ENCODE data around the gene THAP7.

Gene THAP7

GRCh38 chr22:20964090-20964798, 37.7 kb downstream of the THAP7 start:
- Histone ChIP-seq H3K4me1 (ENCODE audit: control insufficient read depth in 1 of 2, insufficient read depth in 1 of 2, low read depth in 1 of 2, low read length in 1 of 2) (peaks cover 6 to 18% of the 10 kb centered on the region in 2 experiments), H3K27ac (no peak overlapping the region), H3K36me3 (no peaks in the 10 kb centered on the region), H3K4me3 (ENCODE audit: low read depth in 1 of 2, low read length in 1 of 2) (no peak overlapping the region), H3K27me3 (peaks cover 37% of the 10 kb centered on the region), H3K9me3 (no peaks in the 10 kb centered on the region)
- TF ChIP-seq, protein P1, sequence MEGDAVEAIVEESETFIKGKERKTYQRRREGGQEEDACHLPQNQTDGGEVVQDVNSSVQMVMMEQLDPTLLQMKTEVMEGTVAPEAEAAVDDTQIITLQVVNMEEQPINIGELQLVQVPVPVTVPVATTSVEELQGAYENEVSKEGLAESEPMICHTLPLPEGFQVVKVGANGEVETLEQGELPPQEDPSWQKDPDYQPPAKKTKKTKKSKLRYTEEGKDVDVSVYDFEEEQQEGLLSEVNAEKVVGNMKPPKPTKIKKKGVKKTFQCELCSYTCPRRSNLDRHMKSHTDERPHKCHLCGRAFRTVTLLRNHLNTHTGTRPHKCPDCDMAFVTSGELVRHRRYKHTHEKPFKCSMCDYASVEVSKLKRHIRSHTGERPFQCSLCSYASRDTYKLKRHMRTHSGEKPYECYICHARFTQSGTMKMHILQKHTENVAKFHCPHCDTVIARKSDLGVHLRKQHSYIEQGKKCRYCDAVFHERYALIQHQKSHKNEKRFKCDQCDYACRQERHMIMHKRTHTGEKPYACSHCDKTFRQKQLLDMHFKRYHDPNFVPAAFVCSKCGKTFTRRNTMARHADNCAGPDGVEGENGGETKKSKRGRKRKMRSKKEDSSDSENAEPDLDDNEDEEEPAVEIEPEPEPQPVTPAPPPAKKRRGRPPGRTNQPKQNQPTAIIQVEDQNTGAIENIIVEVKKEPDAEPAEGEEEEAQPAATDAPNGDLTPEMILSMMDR (IDR thresholded peaks at IDR 0.05), result no peak

DNA sequence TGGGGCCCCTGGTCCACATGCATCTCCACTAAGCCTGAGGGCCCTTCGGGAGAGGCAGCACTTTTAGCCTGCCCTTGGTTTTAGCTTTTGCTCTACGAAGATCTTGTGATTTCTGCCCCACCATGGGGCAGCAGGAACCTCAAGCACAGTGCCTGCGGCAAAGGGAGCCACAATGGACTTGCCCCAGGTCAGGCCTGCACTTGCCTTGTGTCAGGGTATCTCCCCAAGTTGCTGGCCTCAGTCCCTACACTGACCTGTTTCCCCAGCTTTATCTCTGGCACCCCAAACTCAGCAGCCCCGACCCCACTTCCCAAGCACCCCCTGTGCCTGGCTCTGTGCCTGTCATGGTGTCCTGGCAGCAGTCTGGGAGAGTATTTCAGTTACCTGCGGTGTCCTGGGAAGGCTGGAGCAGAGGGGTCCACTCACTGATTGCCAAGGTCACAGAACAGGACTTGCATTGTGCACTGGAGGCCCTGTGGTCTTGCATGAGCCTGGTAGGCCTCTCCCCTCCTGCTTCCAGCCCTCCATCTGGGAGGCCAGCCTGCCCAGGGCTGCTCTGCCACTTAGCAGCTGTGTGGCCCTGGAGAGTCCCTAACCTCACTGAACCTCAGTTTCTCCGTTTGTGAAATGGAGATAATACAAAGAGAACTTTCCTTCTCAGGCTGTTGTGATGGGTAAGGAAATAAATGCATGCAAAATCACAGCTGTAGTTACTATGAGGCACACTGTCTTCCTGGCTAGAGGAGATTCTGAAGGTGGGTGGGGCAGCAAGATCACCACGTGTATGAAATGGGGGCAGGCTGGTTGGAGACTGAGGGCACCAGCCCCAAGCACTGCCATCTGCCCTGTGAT, 38.5 kb downstream of the THAP7 start:
- TF ChIP-seq, protein P1 (IDR thresholded peaks at IDR 0.05), result no peak
- H3K27me3 ChIP-seq, result peaks cover 37% of the 10 kb centered on the region
- H3K4me3 ChIP-seq (ENCODE audit: low read depth in 1 of 2, low read length in 1 of 2), result no peak overlapping the region
- no peak overlapping the region for H3K27ac ChIP-seq
- H3K36me3 ChIP-seq, result no peaks in the 10 kb centered on the region
- no peaks in the 10 kb centered on the region for H3K9me3 ChIP-seq
- peaks cover 5 to 15% of the 10 kb centered on the region in 2 experiments for H3K4me1 ChIP-seq (ENCODE audit: control insufficient read depth in 1 of 2, insufficient read depth in 1 of 2, low read depth in 1 of 2, low read length in 1 of 2)

- Histone ChIP-seq H3K4me3 (ENCODE audit: low read depth in 1 of 2, low read length in 1 of 2) (no peak overlapping the region), H3K36me3 (no peaks in the 10 kb centered on the region), H3K27me3 (peaks cover 37% of the 10 kb centered on the region), H3K27ac (no peak overlapping the region), H3K9me3 (no peaks in the 10 kb centered on the region), H3K4me1 (ENCODE audit: control insufficient read depth in 1 of 2, insufficient read depth in 1 of 2, low read depth in 1 of 2, low read length in 1 of 2) (peaks cover 7 to 17% of the 10 kb centered on the region in 2 experiments)
- TF ChIP-seq, protein P1 (IDR thresholded peaks at IDR 0.05), result no peak
Measured at GRCh38 chr22:20962491-20962945, 39.4 kb downstream of the THAP7 start.

DNA sequence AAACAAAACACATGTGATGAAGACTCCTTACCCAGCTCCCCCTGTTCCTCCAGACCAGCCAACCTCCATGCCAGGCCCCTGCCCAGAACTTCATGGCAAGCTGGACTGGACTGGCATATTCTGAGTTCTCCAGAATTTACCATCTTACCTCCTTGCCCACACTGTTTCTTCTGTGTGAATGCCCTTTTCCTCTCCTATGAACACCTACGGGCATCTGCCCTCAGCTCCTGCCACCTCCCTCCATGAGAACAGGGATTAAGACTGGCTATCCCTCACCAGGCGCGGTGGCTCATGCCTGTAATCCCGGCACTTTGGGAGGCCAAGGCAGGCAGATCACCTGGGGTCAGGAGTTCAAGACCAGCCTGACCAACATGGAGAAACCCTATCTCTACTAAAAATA, 41.3 kb downstream of the THAP7 start:
- no peaks in the 10 kb centered on the region for H3K9me3 ChIP-seq
- H3K27ac ChIP-seq, result no peak overlapping the region
- TF ChIP-seq, protein P1 (IDR thresholded peaks at IDR 0.05), result no peak
- no peaks in the 10 kb centered on the region for H3K36me3 ChIP-seq
- H3K4me1 ChIP-seq (ENCODE audit: control insufficient read depth in 1 of 2, insufficient read depth in 1 of 2, low read depth in 1 of 2, low read length in 1 of 2), result peaks cover 14 to 27% of the 10 kb centered on the region in 2 experiments
- no peak overlapping the region for H3K4me3 ChIP-seq (ENCODE audit: low read depth in 1 of 2, low read length in 1 of 2)
- peaks cover 36% of the 10 kb centered on the region for H3K27me3 ChIP-seq

GRCh38 chr22:20959578-20960461, 42.1 kb downstream of the THAP7 start:
- Histone ChIP-seq H3K27ac (no peak overlapping the region), H3K4me1 (ENCODE audit: control insufficient read depth in 1 of 2, insufficient read depth in 1 of 2, low read depth in 1 of 2, low read length in 1 of 2) (peaks cover 14 to 22% of the 10 kb centered on the region in 2 experiments), H3K9me3 (no peaks in the 10 kb centered on the region), H3K36me3 (no peaks in the 10 kb centered on the region), H3K4me3 (ENCODE audit: low read depth in 1 of 2, low read length in 1 of 2) (no peak overlapping the region), H3K27me3 (peaks cover 28% of the 10 kb centered on the region)
- TF ChIP-seq, protein P1 (IDR thresholded peaks at IDR 0.05), result no peak
